GM18907 (cell line): ENCODE data around the gene MEAK7.
"Not testable (repeated sequence)": the region's sequence is repeated elsewhere in the genome, so short reads cannot be mapped to it uniquely, and the experiment has no call there.

ENCODE experiments used
- ATAC-seq: cut with Tn5 transposase; IDR thresholded peaks from one replicate; pipeline ENCODE4 v1.9.1; 2021; ENCODE audit warnings: mild to moderate bottlenecking, moderate library complexity; ENCODE audit not compliant: unreplicated experiment

Gene MEAK7

DNA sequence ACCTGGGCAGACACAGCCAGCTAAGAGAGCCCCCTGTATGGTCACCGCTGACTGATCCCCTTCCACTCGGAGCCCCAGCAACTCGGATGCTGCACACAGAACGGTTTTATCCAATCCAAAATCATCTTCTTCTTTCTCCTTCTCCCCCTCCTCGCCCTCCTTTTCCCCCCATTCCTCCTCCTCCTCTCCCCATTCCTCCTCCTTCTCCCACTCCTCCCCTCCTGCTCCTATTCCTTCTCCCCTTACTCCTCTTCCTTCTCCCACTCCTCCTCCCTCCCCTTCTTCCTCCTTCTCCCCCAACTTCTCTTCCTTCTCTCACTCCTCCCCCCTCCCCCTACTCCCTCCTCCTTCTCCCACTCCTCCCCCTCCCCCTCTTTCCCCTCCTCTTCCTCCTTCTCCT, 30.4 kb upstream of the MEAK7 start:
- ATAC-seq, result no peak

DNA sequence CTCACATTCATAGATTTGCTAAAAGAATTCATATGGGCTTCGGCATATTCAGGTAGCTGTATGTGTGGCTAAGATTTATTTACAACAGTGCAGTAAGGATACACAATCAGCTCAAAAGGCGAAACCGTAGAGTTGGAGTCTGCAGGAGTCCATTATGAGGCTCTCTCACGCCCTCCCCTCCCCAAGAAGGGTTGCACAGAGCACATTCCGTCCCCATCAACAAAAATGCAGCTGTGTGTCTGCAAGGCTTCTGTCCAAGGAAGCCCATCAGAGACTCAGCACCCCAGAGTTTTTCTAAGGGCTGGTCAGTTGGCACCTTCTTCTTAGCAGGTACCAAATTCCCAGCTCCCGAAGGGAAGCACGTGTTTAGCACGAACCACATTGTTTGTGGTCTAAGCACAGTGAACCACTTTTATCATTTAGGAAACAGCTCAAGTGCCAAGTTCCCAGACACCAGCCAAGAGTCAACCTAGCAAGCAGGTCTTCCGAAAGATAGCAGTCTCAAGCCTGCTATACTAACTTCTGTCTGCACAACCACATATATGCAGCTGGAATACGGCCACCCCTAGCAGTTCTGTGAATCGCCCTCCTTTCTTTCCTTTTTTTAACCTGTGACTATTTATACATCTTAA, 28.5 kb upstream of the MEAK7 start:
- no peak for ATAC-seq

DNA sequence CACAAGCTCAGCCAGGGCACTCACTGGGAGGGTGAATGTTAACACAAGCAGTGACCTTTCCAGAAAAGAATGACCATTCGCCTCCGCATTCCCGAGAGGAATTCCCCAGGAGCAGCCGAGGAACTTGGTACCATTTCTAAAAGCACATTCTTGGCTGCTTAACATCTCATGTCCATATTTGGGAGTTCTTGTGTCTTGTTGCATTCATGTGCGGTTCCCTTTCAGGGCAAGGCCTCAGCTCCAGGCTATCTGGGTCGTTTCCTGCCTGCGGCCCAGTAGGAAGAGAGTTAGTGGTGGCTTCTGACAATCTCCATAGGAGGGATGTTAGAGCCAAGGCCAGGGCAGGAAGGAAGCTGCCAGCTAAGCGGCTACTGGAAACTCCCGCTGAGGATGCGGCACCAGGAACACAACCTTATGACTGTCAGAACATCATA, 27.8 kb upstream of the MEAK7 start:
- ATAC-seq, result no peak

DNA sequence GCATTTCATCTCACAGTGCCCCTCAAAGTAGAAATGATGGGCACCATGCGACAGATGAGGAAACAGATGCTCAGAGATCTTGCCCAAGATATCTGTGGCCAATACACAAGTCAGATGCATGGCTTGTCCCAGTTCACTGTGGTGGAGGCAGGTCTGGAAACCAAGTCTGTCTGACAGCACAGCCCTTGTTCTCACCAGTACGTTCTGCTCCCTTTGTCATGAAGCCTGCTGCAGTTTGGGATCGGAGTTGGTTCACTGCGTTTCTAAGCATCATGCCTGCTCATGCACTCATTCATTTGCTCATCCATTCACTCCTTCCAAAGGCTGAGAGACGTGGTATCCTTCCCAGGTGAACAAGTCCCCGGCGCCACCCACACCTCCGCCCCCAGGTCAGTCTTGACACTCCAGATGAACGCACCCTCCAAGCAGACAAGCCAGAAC, 27.2 kb upstream of the MEAK7 start:
- ATAC-seq, result no peak

DNA sequence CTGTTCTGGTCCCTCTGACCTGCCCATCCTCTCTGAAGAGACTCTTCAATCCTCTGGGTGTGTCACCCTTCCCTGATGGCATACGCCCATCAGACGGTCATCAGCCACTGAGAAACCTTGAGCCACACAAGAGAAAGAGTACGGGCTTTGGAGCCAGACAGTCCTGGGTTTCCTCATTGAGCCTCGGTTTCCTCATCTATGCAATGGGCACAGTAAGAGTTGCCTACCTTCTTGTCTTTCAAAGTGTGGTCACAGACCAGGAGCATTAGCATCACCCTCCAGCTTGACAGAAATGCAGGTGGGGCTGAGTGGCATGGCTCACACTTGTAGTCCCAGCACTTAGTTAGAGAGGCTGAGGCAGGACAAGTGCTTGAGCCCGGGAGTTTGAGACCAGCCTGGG, 26.1 kb upstream of the MEAK7 start:
- ATAC-seq, result no peak

DNA sequence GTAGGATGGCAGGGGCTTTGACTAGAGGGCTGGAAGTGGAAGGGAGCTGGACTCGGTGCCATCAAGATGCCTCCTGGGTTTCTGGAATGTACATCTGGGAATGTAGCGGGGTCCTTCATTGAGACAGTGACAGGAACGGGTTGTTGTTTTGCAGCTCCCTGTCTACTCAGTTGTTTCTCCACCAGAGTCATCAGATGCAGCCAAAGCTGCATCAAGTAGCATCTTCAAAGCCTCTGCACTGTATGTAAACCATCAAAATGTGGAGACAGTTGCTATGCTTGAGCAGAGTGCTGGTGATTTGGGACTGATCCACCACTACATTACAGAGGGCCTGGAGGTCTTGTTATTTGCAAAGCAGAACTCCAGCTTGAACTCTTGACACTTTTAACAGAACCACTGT, 25.1 kb upstream of the MEAK7 start:
- ATAC-seq, result no peak

DNA sequence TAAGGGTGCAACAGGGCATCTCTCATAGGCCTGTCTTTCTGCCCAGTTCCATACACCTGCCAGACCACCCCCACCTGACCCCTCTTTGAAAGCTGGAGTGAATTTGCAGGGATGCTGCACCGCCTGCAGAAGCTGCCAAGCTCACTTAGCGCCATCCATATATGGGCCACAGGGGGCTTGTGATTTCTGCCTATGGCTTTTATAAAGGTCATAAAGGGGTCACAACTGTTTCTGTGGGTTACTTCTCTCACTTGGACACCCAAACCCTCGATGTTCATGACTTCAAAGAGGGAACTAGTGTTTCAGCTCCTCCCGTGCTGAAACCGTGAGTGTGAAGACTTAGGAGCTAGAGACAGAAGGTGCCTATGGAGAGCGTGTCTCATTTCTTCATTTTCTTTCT, 23.9 kb upstream of the MEAK7 start:
- no peak for ATAC-seq

DNA sequence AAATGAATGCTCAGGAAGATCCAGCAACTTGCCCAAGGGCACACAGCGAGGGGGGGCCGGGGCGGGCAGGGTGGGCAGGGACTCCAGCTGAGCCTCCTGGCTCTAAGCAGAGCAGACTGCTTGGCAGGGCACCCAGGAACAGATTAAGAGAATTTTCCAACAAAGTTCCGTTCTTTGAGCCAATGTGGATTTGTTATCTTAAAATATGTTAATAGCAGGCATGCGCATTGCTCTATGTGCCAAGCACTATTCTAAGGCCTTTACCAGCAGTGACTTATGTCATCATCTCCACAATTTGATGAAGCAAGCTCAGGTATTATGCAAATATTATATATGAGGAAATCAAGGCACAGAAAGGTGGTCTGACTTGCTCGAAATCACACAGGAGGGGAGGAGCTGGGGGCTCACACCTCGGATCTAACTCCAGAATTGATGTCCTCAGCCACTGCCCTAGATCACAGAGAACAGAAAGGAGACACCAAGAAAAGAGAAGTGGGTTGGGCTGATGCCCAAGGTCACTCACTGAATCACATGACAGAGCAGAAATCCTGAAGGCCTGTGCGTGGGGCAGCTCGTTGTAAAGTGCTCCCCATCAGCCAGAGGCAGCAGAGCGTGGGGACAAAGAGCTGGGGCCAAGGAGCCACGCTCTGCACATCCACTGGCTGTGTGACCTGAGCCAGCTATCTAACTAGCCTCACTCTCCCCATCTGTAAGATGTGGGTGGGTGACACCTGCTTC, 23.2 kb upstream of the MEAK7 start:
- no peak for ATAC-seq

DNA sequence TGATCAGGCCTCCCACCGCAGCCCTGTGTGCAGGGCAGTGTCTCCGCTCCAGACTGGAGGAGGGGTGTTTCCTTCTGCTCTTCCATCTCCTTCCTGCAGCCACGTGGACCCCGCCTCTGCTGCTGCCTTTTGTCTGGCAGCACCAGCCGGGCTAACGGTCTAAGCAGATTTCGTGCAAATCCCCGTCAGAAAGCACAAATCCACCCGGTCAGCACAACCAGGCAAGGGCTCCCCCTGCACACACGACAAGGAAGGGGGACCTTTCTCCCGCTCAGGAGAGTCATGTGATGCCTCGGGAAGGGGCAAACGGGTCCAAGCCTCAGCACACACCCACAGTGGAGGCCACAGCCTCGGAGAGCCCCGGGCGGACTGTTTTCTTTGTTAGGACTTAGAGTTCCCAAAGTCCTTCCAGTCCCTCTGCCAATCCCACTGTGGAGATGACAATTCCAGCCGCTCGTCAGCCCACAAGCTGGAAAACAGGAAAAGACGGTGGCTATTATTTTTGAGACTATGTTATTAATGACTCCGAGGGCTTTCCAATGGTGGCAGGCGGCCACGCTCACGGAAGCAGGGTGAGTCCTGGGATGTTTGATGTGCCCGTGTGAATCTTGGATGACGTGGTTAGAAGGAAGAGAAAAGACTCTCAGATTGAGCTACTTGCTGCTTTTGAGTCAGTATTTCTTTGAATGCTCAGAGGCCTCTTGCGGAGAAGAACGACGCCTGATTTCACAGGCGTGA, 22.5 kb upstream of the MEAK7 start:
- ATAC-seq, result no peak

DNA sequence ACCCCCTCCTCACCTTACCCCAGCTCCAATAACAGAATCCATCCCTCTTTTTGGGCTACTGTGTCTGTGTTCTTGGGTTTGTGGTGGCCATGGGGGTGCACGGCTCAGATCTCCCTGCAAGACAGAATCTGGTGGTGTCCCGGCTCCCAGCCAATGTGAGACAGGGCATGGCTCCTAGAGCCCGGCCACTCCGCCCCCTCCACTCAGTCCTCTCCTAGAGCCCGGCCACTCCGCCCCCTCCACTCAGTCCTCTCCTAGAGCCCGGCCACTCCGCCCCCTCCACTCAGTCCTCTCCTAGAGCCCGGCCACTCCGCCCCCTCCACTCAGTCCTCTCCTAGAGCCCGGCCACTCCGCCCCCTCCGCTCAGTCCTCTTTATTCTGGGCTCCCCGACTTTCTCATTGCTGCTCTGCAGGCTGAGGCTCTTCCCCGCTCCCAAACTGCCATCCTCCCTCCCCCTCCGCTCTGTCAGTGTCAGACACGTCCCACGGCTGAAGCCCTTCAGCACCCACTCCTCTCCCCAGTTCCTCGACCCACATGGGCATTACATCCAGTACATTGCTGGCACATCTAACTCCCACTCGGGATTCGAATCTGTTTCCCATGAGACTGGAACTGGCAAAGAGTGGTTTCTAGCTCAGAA, 20.6 kb upstream of the MEAK7 start:
- ATAC-seq, result not testable (repeated sequence)

DNA sequence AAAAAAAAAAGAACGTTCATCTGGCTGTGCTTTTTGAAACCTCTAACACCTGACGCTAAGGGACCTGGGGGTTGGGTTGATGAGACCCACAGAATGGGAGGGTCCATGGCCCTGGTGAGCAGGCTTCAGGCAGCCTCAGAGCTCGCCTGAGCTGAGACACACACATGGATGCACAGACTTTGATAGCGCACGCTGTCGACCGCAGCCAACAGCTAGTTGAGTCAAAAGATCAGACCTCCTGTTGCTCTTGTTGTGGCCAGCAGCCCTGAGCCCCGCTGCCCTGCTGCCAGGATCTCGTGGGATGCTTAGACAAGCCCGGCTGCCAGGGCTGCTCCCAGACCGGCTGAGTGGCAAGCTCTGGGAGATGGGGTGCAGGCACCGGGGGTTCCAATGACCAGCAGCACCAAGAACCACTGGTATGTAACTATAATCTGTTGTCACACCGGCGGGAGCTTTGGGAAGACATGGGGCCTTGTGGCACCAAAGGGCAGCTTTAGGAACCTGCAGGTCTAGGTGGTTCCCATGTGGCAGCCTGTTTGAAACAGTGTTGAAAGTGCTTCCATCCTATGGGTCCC, 20.0 kb upstream of the MEAK7 start:
- ATAC-seq, result no peak

DNA sequence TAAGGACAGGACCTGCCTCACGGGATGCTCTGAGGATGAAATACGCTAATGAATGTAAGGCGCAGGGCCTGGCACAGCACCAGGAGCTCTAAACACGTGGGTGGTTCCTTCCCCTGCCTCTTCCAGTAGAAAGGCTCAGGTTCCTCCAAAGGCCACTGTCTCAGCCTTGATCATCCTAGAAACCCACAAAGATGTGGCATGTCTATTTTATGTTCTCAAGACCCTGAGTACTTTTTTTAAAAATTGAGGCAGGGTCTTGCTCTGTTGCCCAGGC, 17.0 kb upstream of the MEAK7 start:
- no peak for ATAC-seq

DNA sequence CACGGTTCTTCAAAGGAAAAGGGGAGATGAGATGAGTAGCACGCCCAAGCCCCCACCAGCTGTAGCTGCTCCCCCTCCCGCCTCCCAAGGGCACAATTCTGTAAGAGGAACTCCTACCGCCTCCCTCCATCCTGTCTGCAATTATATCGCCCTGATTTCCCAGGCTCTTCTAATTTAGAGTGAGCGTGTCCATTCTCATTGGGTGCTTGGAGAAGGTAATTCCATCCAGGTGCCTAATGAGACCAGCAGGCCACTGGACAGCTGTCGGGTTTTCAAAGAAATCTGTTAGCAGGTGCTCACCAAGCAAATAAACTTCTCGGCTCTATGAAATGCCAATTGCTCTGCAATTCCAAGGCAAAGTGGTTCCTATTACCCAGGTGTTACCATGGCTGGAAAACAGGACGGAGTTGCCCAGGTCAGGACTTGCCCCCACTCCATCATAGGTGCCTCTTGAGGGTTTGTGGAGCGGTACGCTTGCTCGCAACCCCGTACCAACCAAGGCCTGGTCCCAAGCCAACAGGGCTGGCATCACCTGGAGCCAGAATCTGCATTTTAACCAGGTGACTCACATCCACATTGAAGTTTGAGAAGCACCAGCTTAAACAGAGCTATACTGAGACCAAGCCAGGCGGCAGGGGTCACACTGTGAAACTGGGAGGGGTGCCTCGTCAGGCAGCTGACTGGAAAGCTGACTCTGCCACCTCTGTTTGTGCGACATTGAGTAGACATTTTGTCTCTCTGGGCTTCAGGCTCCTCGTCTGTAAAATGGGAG, 16.5 kb upstream of the MEAK7 start:
- no peak for ATAC-seq

DNA sequence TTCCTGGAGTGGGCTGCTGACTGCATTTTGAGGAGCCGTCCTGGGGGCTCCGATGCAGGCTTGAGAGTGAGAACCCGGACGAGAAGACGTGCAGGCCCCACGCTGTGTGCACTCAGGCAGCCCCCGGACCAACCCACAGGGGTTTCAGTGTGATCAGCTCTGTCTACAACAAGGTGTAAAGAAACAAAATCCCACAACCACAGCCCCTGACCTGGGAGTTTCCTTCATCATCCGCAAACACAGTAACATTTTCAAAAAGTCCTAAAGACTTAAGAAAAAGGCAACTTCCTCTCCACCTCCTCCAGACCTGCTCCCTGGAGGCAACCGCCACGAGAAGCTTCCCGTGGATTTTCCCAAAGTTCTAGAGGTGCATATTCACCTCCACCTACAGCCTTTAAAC, 15.4 kb upstream of the MEAK7 start:
- ATAC-seq, result no peak

DNA sequence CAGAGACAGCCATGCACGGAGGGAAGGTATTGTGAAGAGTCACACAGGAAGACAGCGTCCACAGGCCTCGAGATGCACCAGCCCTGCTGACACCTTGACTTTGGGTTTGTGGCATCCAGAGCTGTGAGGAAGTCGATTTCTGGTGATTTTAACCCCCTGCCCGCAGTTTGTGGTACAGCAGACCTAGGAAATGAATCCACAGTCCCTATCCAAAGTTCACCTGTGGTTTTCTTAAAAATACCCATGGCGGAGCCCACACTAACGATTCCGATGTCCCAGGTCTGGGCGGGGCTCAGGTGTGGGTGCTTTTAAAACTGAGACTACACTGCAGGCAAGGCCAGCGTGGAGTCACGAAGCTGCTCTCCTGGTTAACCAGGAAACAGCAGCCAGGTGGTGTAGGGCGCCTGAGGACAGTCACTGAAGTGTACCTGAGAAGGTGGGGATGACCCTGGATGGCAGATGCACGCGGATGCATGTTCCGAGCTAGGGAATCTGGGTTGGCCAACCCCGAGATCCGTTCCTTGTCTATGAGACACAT, 14.4 kb upstream of the MEAK7 start:
- ATAC-seq, result no peak

DNA sequence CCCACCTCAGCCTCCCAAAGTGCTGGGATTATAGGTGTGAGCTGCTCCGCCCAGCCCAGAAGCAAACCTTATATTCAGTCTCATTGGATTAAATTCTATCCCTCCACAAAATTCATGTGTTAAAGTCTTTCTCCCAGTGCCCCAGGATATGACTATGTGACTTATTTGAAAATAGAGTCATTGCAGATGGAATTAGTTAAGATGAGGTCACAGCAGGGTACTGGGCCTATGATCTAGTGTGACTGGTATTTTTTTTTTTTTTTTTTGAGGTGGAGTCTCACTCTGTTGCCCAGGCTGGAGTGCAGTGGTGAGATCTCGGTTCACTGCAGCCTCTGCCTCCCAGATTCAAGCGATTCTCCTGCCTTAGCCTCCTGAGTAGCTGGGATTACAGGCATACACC, 13.8 kb upstream of the MEAK7 start:
- ATAC-seq, result not testable (repeated sequence)

DNA sequence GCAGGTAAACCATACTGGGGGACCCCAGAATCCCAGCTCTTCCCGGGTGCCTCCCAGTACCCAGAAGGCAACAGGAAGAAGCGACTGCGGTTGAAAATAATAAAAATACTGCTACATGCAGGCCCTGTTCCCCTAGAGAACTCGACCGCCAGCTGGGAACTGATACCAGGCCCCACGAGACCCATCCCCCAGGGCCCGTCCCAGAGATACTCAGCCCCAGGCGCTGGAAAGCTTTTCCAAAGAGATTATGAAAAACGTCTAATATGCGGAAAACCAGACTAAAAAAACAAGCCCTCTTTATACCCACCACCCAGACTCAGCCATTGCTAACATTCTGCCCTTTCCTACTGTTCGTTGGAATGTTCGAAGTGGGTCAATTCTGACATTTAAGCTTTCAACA, 12.9 kb upstream of the MEAK7 start:
- no peak for ATAC-seq

DNA sequence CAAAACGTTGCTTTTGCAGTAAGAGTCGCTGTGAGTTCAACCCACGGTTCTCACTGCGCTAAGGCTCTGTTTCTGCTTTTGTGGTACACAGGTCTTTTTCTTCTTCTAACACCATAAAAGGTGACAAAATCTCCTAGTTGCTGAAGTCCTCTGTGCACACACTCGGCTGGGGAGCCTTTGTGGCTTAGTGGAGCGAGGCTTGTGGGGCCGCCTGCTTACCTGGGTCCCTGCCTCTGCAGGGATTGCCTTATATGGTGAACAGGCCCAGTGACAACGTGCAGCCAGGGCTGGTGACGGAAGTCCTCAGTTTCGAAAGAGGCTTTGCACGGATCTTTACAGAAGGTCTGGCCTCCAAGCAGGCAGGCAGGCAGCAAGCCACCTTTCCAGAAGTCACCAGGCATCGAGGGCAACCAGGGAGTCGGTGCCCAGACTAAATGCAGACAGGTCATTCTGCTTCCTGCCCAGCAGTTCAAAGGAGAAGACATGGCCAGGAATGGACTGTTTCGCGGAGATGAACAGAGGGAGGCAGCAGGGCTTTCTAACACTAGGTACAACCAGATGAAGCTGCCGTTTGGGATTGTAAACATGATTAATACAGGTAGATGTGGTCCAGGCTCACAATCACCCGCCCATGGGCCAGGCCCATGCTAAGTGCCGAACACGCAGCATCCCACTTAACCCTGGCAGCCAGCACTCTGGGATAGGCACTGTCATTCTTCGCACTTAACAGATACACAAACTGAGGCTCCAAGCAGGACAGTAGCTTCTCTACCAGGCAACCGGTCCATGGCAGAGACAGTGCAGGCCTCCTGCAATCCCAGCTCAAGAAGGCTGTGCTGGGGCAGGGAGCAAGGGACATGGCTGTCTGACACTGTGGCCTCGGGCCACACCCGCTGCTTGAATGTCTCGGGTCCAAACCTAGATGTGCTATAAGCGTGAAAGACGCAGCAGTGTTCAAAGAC, 10.7 kb upstream of the MEAK7 start:
- peak; percentile 84 for ATAC-seq

DNA sequence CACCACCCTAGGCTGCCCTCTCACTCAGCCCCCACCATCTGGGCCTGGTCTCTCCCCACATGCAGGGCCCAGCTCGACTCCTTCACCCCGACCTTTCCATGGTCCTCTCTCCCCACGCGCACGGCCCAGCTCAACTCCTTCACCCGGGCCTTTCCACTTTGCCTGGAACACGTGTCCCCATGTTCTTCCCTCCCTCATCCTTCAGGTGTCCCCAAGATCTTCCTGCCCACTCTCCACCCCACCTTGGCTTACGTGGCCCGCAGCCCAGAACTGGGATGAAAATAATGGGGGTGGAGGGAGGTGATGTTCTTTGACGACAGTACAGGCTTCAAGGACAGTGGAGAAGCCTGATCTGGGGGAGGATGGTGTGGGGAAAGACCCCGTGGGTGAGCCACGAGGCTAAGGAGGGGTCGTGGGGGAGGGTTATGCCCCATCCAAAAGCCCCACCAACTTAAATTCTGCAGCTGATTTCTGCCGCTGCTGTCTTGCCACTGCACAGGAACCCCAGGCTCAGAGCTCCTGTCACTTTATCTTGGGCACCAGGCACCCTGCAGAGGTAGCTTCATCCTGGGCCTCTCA, 9.9 kb upstream of the MEAK7 start:
- ATAC-seq, result no peak
